ENCODE results near the gene CEBPA.

Gene CEBPA

DNA sequence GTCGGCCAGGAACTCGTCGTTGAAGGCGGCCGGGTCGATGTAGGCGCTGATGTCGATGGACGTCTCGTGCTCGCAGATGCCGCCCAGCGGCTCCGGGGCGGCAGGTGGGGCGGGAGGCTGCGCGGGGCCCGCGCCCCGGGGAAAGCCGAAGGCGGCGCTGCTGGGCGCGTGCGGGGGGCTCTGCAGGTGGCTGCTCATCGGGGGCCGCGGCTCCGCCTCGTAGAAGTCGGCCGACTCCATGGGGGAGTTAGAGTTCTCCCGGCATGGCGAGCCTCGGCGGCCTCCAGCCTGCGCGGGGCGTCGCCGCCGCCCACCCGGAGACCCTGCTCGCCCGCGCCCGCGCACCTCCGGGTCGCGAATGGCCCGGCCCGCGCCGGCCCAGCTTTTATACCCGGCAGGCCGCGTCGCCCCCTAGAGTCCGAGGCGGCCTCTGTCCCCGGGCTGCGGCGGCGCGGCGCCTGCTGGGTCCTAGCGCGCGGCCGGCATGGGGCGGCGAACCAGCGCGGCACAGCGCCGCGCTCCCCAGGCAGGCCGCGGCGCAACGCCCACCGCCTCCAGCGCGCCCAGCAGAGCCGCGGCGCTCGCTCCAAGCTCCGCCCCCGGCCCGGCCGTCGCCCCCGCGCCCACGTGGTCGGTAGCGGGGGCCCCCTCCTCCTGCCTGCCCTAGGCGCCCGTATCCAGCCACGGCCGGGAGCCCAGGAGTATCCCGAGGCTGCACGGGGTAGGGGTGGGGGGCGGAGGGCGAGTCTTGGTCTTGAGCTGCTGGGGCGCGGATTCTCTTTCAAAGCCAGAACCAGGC is at the start of gene CEBPA:
TSS of gene CEBPA (minus strand) at position 360 of the 799 bp plus-strand sequence. CDS start at position 240, 120 bp downstream.
- DNase-seq (ENCODE audit: low spot score in 2 of 2): peak; percentile 41 to 44
- H3K36me3 Mint-ChIP-seq (ENCODE audit: insufficient read depth): peaks cover 3% of the 10 kb centered on the region
- ATAC-seq (replicated peaks; ENCODE audit: extremely low read depth, poor library complexity, severe bottlenecking): peak; percentile 92
- H3K27me3 Mint-ChIP-seq: peaks cover 9% of the 10 kb centered on the region
- H3K27ac Mint-ChIP-seq (ENCODE audit: low read depth): no peak within 1 kb of the TSS
- H3K4me3 Mint-ChIP-seq: peak within 1 kb of the TSS; percentile 76
- H3K4me1 Mint-ChIP-seq: peaks cover 5% of the 10 kb centered on the region
- no peaks in the 10 kb centered on the region for H3K9me3 Mint-ChIP-seq

DNA sequence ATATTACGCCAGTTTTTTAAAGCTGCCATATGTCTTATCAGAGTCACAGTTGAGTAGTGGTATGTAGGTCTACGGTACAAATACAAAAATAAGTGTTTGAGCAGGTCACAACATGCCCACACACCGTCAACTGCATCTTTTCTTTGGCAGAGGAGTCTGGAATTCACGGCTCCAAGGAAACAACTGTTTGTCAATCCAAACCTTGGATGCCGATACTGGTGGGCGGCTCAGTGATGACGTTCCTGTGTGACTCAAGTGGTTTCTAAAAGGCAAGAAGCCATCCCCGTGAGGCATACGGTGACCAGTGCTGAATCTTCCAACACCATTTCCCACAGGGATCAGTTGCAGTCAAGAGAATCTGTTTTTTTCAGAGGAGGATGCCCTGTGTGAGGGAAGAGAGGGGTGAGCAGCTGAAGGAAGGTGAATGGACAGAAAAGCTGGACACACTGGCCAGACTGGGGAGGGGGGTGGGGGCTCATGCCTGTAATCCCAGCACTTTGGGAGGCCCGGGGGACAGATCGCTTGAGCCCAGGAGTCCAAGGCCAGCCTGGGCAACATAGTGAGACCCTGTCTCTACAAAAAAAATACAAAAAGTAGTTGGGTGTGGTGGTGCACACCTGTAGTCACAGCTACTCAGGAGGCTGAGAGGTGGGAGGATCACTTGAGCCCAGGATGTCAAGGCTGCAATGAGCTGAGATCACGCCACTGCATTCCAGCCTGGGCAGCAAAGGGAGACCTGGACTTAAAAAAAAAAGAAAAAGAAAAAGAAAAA is 48.4 kb upstream of the CEBPA start:
- Mint-ChIP-seq H3K4me1 (no peaks in the 10 kb centered on the region), H3K27me3 (peaks cover 66% of the 10 kb centered on the region), H3K4me3 (no peak overlapping the region), H3K36me3 (ENCODE audit: insufficient read depth) (peaks cover 2% of the 10 kb centered on the region), H3K9me3 (peaks cover 5% of the 10 kb centered on the region), H3K27ac (ENCODE audit: low read depth) (no peak overlapping the region)
- no peak for DNase-seq (ENCODE audit: low spot score in 2 of 2)
- ATAC-seq (replicated peaks; ENCODE audit: extremely low read depth, poor library complexity, severe bottlenecking): no peak

DNA sequence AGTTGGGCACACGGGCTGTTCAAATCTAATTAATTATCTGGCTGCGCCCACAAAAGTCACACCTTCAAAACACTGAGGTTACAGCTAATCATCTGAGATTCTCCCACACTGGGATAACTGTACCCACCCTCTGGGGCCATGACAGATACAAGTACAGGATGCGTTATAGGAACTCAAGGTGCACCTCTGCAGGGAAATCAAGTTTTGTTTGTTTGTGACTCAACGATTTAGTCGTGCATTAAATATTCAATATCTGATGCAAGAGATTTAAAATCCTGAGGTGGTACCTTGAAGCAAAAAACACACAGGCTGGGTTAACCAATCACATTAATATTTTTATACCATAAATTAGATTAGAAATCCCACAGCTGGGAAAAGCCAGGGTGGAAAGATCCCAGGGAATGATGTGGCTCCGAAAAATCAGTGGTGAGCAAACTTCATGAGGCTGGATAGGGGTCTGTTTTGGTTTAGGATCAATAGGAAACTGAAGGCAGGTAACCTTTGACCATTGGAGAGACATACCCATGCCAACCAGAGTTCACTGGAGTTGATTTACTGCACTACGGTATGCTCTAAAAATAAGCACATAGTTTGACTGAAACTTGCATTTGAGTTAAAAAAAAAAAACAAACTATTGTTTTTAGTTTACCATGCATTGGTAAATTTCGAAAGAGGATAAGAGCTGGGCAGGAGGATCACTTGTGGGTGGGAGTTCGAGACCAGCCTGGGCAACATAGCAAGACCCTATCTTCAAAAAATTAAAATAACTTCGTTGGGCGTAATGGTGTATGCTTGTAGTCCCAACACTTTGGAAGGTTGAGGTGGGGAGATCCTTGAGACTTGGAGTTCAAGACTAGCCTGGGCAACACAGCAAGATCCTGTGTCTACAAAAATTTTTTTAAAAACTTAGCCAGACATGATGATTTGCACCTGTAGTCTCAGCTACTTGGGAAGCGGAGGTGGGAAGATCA is 47.3 kb upstream of the CEBPA start:
- Mint-ChIP-seq H3K9me3 (no peaks in the 10 kb centered on the region), H3K27ac (ENCODE audit: low read depth) (no peak overlapping the region), H3K27me3 (peaks cover 66% of the 10 kb centered on the region), H3K4me3 (no peak overlapping the region), H3K4me1 (no peaks in the 10 kb centered on the region), H3K36me3 (ENCODE audit: insufficient read depth) (peaks cover 2% of the 10 kb centered on the region)
- DNase-seq (ENCODE audit: low spot score in 2 of 2) (no peak), ATAC-seq (replicated peaks; ENCODE audit: extremely low read depth, poor library complexity, severe bottlenecking) (no peak)

DNA sequence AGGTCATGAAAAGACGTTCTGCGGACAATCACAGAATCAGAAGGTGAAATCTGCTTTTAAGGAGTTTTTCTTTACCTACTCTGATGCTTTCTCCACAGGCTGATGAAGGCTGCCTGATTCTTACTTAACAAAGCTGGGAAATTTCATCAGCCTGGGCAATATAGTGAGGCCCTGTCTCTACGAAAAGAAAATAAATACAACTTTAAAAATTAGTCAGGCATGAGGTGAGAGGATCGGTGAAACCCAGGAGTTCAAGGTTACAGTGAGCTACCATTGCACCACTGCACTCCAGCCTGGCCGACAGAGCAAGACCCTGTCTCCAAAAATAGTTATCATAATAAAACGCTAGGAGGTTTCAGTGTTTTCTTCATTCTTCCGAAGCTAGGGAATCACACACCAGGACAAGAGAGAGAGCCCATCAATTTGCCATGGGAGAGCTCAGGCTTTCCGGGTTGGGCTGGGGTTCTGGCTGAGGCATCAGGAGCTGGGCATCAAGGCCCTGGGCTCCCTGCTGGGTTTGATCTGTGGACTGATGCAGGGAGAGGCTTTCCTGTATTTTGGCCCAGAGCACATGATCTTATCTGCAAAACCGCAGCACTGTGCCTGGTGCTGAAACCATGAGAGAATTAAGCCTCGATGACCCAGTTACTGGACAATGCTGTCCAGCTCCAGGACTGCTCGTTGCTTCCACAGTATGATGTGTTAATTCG is 46.1 kb upstream of the CEBPA start:
- H3K36me3 Mint-ChIP-seq (ENCODE audit: insufficient read depth): peaks cover 2% of the 10 kb centered on the region
- peaks cover 71% of the 10 kb centered on the region for H3K27me3 Mint-ChIP-seq
- DNase-seq (ENCODE audit: low spot score in 2 of 2) (no peak), ATAC-seq (replicated peaks; ENCODE audit: extremely low read depth, poor library complexity, severe bottlenecking) (no peak)
- H3K4me3 Mint-ChIP-seq: no peak overlapping the region
- no peaks in the 10 kb centered on the region for H3K9me3 Mint-ChIP-seq
- no peaks in the 10 kb centered on the region for H3K4me1 Mint-ChIP-seq
- H3K27ac Mint-ChIP-seq (ENCODE audit: low read depth): no peak overlapping the region

DNA sequence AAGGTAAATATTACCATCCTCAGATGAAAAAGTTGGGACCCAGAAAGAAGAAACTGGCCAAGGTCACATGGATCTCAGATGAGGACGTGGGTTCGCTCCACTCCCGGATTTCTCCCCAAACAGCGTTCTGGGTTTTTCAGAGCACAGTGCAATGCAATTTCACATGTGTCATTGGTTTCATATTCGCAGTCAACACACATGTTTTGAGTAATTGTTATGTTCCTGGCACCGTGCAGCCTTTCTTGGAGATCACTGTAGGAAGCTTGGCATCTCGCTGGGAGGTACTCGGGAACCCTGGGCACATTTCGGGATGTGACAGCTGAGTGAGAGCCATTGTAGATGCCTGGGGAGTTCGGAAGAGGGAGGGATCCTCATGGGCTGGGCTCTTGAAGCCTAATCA is 45.0 kb upstream of the CEBPA start:
- no peak for DNase-seq (ENCODE audit: low spot score in 2 of 2)
- H3K4me3 Mint-ChIP-seq: no peak overlapping the region
- H3K27me3 Mint-ChIP-seq: peaks cover 83% of the 10 kb centered on the region
- H3K27ac Mint-ChIP-seq (ENCODE audit: low read depth): no peak overlapping the region
- no peaks in the 10 kb centered on the region for H3K9me3 Mint-ChIP-seq
- no peak for ATAC-seq (replicated peaks; ENCODE audit: extremely low read depth, poor library complexity, severe bottlenecking)
- no peaks in the 10 kb centered on the region for H3K4me1 Mint-ChIP-seq
- peaks cover under 1% of the 10 kb centered on the region for H3K36me3 Mint-ChIP-seq (ENCODE audit: insufficient read depth)

DNA sequence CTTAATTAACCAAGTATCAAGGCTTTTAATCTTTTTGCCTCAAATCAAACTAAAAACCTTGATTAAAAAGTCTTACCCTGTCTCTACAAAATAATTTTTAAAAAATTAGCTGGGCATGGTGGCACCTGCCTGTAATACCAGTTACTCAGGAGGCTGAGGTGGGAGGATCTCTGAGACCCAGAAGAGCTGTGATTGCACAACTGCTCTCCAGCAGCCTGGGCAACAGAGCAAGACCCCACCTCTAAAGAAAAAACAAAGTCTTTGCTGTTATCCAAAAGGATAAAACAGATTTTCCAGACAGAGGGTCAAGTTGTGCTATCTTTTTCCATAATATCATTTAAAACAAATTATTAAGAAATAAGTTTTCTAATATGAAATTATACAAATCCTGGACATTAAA is 44.3 kb upstream of the CEBPA start:
- Mint-ChIP-seq H3K9me3 (no peaks in the 10 kb centered on the region), H3K27me3 (peaks cover 89% of the 10 kb centered on the region), H3K36me3 (ENCODE audit: insufficient read depth) (no peaks in the 10 kb centered on the region), H3K27ac (ENCODE audit: low read depth) (no peak overlapping the region), H3K4me3 (no peak overlapping the region), H3K4me1 (no peaks in the 10 kb centered on the region)
- DNase-seq (ENCODE audit: low spot score in 2 of 2) (no peak), ATAC-seq (replicated peaks; ENCODE audit: extremely low read depth, poor library complexity, severe bottlenecking) (no peak)

DNA sequence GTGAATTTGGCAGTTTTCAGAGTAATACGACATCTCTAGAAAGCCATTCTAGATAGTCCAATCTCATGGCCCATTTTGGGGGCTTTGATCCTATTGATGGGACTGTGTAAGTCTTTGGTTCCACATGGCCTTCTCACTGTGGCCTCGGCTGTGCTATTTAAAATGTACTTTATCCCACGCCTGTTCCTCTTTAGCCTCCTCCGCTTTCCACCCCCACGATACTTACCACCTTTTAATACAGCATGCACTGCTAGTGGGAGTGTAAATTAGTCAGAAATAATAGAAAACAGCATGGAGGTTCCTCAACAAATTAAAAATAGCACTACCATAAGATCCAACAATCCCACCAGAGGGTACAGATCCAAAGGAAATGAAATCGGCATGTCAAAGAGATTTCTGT is 42.8 kb upstream of the CEBPA start:
- H3K4me1 Mint-ChIP-seq: no peaks in the 10 kb centered on the region
- ATAC-seq (replicated peaks; ENCODE audit: extremely low read depth, poor library complexity, severe bottlenecking): no peak
- H3K4me3 Mint-ChIP-seq: no peak overlapping the region
- H3K27me3 Mint-ChIP-seq: peaks cover 93% of the 10 kb centered on the region
- no peaks in the 10 kb centered on the region for H3K36me3 Mint-ChIP-seq (ENCODE audit: insufficient read depth)
- H3K27ac Mint-ChIP-seq (ENCODE audit: low read depth): no peak overlapping the region
- DNase-seq (ENCODE audit: low spot score in 2 of 2): no peak
- H3K9me3 Mint-ChIP-seq: no peaks in the 10 kb centered on the region

DNA sequence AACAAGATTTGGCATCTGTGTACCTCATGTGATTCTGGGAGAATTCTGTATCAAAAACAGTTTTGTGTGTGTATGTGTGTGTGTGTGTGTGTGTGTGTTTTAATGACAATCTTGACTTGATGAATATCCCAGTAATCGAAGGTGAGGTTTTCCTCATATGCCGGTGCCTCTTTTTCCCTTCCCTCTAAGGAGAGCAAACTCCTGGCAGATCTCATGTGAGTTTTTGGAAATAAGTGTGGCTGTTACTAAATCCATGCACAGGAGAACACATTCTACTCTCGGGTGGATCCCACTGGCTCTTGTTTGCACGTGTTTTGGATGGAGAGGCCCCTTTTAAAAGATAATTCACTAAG is 42.2 kb upstream of the CEBPA start:
- H3K4me1 Mint-ChIP-seq: no peaks in the 10 kb centered on the region

DNA sequence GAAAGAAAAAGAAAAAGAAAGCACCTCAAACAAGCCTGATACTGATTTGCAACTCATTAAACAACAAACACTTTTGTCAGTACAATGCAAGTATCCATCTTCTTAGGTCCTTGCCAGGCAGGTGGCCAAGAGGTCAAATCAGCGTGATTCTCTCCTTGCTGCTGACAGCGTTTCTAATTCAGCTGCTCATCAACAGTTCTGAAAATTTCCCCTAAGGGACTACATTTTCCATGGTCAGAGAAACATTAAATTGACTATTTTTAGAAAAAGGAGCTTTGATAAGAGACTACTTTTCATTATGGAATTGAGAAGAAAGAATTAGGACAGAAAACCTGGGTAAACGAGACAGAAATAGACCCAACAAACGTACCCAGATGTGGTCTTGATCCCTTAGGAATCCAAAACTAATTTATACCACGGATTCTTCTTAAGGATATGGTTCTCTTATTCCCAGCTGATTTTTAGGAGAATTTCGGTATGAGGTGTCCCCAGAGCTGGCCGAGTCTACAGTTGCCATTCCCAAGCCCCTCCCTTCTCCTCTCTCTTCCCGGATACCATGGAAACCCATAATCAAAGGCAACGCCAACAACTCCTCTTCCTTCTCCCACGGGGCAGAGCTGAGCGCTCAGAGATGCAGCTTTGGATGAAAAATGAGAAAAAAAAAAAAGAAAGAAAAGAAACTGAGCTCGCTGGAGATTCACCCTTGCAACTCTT is 41.7 kb upstream of the CEBPA start:
- DNase-seq (ENCODE audit: low spot score in 2 of 2) (no peak), ATAC-seq (replicated peaks; ENCODE audit: extremely low read depth, poor library complexity, severe bottlenecking) (no peak)
- no peaks in the 10 kb centered on the region for H3K9me3 Mint-ChIP-seq
- H3K4me3 Mint-ChIP-seq: no peak overlapping the region
- no peaks in the 10 kb centered on the region for H3K4me1 Mint-ChIP-seq
- peaks cover 97% of the 10 kb centered on the region for H3K27me3 Mint-ChIP-seq
- H3K27ac Mint-ChIP-seq (ENCODE audit: low read depth): no peak overlapping the region
- H3K36me3 Mint-ChIP-seq (ENCODE audit: insufficient read depth): no peaks in the 10 kb centered on the region

More for the DNA sequence above, 42.2 kb upstream of the CEBPA start:
- DNase-seq (ENCODE audit: low spot score in 2 of 2) (no peak), ATAC-seq (replicated peaks; ENCODE audit: extremely low read depth, poor library complexity, severe bottlenecking) (no peak)
- no peaks in the 10 kb centered on the region for H3K9me3 Mint-ChIP-seq
- H3K4me3 Mint-ChIP-seq: no peak overlapping the region
- peaks cover 93% of the 10 kb centered on the region for H3K27me3 Mint-ChIP-seq
- H3K36me3 Mint-ChIP-seq (ENCODE audit: insufficient read depth): no peaks in the 10 kb centered on the region
- no peak overlapping the region for H3K27ac Mint-ChIP-seq (ENCODE audit: low read depth)

DNA sequence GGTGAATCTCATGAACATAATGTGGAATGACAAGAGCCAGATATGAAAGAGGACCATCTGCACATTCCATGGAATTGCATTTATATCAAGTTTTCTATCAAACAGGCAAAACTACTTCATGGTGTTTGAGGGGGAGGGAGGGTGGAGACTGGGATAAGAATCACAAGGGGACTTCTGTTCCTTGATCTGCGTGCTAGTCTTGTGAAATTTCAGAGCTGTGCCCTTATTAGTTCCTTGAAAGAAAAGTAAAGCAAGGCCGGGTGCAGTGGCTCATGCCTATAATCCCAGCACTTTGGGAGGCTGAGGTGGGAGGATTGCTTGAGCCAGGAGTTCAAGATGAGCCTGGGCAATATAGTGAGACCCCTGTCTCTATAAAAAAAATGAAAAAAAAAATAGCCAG is 41.0 kb upstream of the CEBPA start:
- Mint-ChIP-seq H3K4me3 (no peak overlapping the region), H3K4me1 (no peaks in the 10 kb centered on the region), H3K36me3 (ENCODE audit: insufficient read depth) (no peaks in the 10 kb centered on the region), H3K9me3 (no peaks in the 10 kb centered on the region), H3K27me3 (peaks cover 97% of the 10 kb centered on the region), H3K27ac (ENCODE audit: low read depth) (no peak overlapping the region)
- ATAC-seq (replicated peaks; ENCODE audit: extremely low read depth, poor library complexity, severe bottlenecking) (no peak), DNase-seq (ENCODE audit: low spot score in 2 of 2) (no peak)

DNA sequence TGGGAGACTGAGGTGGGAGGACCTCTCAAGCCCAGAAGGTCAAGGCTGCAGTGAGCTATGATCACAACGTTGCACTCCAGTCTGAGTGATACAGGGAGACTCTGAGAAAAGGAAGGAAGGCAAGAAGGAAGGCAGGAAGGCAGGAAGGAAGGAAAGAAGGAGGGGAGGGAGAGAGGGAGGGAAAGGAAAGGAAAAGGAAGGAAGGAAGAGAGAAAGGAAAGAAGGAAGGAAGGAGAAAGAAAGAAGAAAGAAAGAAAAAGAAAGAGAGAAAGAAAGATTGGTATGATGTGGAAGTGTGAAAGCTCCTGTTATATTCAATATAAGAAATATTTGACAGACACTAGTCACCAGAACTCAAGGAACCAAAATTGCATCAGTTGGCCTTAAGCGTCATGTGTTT is 38.7 kb upstream of the CEBPA start:
- DNase-seq (ENCODE audit: low spot score in 2 of 2) (no peak), ATAC-seq (replicated peaks; ENCODE audit: extremely low read depth, poor library complexity, severe bottlenecking) (no peak)
- Mint-ChIP-seq H3K4me1 (no peaks in the 10 kb centered on the region), H3K4me3 (no peak overlapping the region), H3K9me3 (no peaks in the 10 kb centered on the region), H3K27me3 (peaks cover 75% of the 10 kb centered on the region), H3K36me3 (ENCODE audit: insufficient read depth) (no peaks in the 10 kb centered on the region), H3K27ac (ENCODE audit: low read depth) (no peak overlapping the region)
